H1 (cell line): ENCODE measurements around the gene H1-8. TPM values are rescaled to one million over a fixed set of nuclear protein-coding genes. Genes with fewer than 3 reads are reported as not detected.

Source experiments
- RNF2 ChIP-seq: fragments of 200-900, 300-1000 bp; sonication (generic); IDR thresholded peaks from 2 replicates; pipeline ENCODE4 v1.7.1; 2016; ENCODE audit warnings: borderline replicate concordance, low read depth, mild to moderate bottlenecking, antibody characterized with exemption, low read length; ENCODE audit not compliant: poor library complexity, severe bottlenecking; ENCODE audit errors: missing control alignments
- SP1 ChIP-seq: IDR thresholded peaks from 2 replicates; pipeline ENCODE4 v1.6.1; 2011; ENCODE audit warnings: low read depth, low read length
- polyA plus RNA-seq, 7 experiments: library from polyadenylated mRNA; depleted of rRNA in 3 of 7; stranded (reverse) in 5 of 7; unstranded in 2 of 7; fragments of >200 nt in 5 of 7; fragments of 200-250 nt in 2 of 7; gene quantifications; 1 replicate in 5 of 7; 2 replicates in 1 of 7; 4 replicates in 1 of 7; pipeline versions ENCODE4 v1.2.1 to v1.2.3, GENCODE V29; 2011 to 2013; ENCODE audit warnings: missing spikeins in 2 of 7, mixed read lengths in 2 of 7
- total RNA-seq: library from RNA; stranded (reverse); fragmentation: NEBNext Ultra II Directional; extraction: Animal tissue kit (Norgen Biotek cat#: 25700); gene quantifications from 2 replicates; pipeline ENCODE4 v1.2.1, GENCODE V29; 2021
- TF ChIP-seq, protein P1 (sequence below): fragments of 300-600 bp; sonication (generic); IDR thresholded peaks from 2 replicates; pipeline ENCODE4 v1.7.1; 2012; ENCODE audit warnings: low read length, moderate library complexity, mild to moderate bottlenecking, inconsistent platforms; ENCODE audit not compliant: insufficient replicate concordance
- TF ChIP-seq, protein P2 (sequence below): IDR thresholded peaks from 2 replicates; pipeline ENCODE4 v1.6.1; 2012; ENCODE audit warnings: low read length, inconsistent platforms
- TF ChIP-seq, protein P3 (sequence below): IDR thresholded peaks from 2 replicates; pipeline ENCODE4 v1.6.1; 2012; ENCODE audit warnings: inconsistent platforms
- TF ChIP-seq, protein P4 (sequence below), 3 experiments: IDR thresholded peaks; 1 replicate in 2 of 3; 2 replicates in 1 of 3; pipeline versions ENCODE4 v1.5.1 to v1.6.1; 2011; ENCODE audit warnings: low read length in 3 of 3, mild to moderate bottlenecking in 3 of 3, inconsistent platforms in 2 of 3, low read depth in 1 of 3, moderate library complexity in 1 of 3; ENCODE audit not compliant: insufficient read depth in 1 of 3; ENCODE audit errors: control extremely low read depth in 1 of 3

Gene H1-8
- total and polyA plus RNA-seq, 2 of the 8 experiments (the other 6 are each of a cell fraction or from before 2014, with no cell fraction given) = not detected

- TF ChIP-seq, protein P1, sequence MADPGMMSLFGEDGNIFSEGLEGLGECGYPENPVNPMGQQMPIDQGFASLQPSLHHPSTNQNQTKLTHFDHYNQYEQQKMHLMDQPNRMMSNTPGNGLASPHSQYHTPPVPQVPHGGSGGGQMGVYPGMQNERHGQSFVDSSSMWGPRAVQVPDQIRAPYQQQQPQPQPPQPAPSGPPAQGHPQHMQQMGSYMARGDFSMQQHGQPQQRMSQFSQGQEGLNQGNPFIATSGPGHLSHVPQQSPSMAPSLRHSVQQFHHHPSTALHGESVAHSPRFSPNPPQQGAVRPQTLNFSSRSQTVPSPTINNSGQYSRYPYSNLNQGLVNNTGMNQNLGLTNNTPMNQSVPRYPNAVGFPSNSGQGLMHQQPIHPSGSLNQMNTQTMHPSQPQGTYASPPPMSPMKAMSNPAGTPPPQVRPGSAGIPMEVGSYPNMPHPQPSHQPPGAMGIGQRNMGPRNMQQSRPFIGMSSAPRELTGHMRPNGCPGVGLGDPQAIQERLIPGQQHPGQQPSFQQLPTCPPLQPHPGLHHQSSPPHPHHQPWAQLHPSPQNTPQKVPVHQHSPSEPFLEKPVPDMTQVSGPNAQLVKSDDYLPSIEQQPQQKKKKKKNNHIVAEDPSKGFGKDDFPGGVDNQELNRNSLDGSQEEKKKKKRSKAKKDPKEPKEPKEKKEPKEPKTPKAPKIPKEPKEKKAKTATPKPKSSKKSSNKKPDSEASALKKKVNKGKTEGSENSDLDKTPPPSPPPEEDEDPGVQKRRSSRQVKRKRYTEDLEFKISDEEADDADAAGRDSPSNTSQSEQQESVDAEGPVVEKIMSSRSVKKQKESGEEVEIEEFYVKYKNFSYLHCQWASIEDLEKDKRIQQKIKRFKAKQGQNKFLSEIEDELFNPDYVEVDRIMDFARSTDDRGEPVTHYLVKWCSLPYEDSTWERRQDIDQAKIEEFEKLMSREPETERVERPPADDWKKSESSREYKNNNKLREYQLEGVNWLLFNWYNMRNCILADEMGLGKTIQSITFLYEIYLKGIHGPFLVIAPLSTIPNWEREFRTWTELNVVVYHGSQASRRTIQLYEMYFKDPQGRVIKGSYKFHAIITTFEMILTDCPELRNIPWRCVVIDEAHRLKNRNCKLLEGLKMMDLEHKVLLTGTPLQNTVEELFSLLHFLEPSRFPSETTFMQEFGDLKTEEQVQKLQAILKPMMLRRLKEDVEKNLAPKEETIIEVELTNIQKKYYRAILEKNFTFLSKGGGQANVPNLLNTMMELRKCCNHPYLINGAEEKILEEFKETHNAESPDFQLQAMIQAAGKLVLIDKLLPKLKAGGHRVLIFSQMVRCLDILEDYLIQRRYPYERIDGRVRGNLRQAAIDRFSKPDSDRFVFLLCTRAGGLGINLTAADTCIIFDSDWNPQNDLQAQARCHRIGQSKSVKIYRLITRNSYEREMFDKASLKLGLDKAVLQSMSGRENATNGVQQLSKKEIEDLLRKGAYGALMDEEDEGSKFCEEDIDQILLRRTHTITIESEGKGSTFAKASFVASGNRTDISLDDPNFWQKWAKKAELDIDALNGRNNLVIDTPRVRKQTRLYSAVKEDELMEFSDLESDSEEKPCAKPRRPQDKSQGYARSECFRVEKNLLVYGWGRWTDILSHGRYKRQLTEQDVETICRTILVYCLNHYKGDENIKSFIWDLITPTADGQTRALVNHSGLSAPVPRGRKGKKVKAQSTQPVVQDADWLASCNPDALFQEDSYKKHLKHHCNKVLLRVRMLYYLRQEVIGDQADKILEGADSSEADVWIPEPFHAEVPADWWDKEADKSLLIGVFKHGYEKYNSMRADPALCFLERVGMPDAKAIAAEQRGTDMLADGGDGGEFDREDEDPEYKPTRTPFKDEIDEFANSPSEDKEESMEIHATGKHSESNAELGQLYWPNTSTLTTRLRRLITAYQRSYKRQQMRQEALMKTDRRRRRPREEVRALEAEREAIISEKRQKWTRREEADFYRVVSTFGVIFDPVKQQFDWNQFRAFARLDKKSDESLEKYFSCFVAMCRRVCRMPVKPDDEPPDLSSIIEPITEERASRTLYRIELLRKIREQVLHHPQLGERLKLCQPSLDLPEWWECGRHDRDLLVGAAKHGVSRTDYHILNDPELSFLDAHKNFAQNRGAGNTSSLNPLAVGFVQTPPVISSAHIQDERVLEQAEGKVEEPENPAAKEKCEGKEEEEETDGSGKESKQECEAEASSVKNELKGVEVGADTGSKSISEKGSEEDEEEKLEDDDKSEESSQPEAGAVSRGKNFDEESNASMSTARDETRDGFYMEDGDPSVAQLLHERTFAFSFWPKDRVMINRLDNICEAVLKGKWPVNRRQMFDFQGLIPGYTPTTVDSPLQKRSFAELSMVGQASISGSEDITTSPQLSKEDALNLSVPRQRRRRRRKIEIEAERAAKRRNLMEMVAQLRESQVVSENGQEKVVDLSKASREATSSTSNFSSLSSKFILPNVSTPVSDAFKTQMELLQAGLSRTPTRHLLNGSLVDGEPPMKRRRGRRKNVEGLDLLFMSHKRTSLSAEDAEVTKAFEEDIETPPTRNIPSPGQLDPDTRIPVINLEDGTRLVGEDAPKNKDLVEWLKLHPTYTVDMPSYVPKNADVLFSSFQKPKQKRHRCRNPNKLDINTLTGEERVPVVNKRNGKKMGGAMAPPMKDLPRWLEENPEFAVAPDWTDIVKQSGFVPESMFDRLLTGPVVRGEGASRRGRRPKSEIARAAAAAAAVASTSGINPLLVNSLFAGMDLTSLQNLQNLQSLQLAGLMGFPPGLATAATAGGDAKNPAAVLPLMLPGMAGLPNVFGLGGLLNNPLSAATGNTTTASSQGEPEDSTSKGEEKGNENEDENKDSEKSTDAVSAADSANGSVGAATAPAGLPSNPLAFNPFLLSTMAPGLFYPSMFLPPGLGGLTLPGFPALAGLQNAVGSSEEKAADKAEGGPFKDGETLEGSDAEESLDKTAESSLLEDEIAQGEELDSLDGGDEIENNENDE = no peak
- no peak for TF ChIP-seq SP1
- TF ChIP-seq, protein P2, sequence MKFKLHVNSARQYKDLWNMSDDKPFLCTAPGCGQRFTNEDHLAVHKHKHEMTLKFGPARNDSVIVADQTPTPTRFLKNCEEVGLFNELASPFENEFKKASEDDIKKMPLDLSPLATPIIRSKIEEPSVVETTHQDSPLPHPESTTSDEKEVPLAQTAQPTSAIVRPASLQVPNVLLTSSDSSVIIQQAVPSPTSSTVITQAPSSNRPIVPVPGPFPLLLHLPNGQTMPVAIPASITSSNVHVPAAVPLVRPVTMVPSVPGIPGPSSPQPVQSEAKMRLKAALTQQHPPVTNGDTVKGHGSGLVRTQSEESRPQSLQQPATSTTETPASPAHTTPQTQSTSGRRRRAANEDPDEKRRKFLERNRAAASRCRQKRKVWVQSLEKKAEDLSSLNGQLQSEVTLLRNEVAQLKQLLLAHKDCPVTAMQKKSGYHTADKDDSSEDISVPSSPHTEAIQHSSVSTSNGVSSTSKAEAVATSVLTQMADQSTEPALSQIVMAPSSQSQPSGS = no peak
- TF ChIP-seq, protein P3, sequence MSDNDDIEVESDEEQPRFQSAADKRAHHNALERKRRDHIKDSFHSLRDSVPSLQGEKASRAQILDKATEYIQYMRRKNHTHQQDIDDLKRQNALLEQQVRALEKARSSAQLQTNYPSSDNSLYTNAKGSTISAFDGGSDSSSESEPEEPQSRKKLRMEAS = no peak
- TF ChIP-seq, protein P4, sequence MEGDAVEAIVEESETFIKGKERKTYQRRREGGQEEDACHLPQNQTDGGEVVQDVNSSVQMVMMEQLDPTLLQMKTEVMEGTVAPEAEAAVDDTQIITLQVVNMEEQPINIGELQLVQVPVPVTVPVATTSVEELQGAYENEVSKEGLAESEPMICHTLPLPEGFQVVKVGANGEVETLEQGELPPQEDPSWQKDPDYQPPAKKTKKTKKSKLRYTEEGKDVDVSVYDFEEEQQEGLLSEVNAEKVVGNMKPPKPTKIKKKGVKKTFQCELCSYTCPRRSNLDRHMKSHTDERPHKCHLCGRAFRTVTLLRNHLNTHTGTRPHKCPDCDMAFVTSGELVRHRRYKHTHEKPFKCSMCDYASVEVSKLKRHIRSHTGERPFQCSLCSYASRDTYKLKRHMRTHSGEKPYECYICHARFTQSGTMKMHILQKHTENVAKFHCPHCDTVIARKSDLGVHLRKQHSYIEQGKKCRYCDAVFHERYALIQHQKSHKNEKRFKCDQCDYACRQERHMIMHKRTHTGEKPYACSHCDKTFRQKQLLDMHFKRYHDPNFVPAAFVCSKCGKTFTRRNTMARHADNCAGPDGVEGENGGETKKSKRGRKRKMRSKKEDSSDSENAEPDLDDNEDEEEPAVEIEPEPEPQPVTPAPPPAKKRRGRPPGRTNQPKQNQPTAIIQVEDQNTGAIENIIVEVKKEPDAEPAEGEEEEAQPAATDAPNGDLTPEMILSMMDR (IDR thresholded peaks at IDR 0.05; ENCODE audit: control extremely low read depth in 1 of 3, insufficient read depth in 1 of 3, low read depth in 1 of 3, low read length in 3 of 3) = no peak
- no peak for TF ChIP-seq RNF2
These were observed 15.7 kb upstream of the H1-8 start (continued) for GRCh38 chr3:129527262-129527661.
